ENCODE data around the gene JOSD1. TPM values are rescaled to one million over a fixed set of nuclear protein-coding genes. Genes with fewer than 3 reads are reported as not detected.
"Not testable (repeated sequence)": the region's sequence is repeated elsewhere in the genome, so short reads cannot be mapped to it uniquely, and the experiment has no call there.

Gene JOSD1
- polyA plus RNA-seq, 3 donors = 7.1 to 83.5 (median 7.2) TPM

DNA sequence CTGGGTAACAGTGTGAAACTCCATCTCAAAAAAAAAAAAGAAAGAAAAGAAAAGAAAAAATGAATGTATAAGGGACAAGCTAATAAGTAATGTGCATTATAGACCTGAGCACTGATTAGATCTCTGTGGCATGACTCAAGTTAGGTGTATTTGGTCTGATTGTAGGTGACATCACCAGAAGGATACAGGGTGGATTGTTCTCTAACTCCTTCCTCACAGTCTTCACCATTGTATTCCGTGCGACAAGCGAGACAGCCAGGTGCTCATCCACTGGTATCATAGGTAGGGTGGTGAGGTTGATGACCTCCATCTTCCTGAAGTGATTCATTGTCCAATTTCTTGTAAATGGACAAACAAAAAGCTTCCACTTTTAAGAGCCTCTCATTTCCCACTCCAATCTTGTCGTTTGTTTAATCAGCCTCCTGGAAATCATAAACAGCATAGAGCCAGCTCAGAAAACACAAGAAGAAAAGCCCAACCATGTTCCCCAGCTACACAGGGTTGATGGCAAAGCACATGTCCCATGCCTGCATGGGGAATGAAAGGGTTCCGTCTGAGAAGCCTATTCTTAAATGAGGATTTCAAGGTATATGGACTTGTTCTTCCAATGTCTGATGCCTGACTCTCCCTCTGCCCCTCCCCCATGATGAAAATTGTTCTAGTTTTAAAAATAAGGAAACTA is 50.8 kb downstream of the JOSD1 start:
- Histone ChIP-seq H3K9me3 (replicated peaks in 1 of 2; ENCODE audit: control insufficient read depth in 1 of 2, insufficient read depth in 1 of 2, low read length in 2 of 2) (no peaks in the 10 kb centered on the region), H2AFZ (ENCODE audit: insufficient read depth, low read depth, low read length, poor library complexity, severe bottlenecking) (no peak overlapping the region), H3K27ac (ENCODE audit: low read depth in 1 of 2, low read length in 2 of 2) (no peak overlapping the region), H4K20me1 (ENCODE audit: insufficient read depth, low read length) (no peaks in the 10 kb centered on the region), H3K4me2 (replicated peaks; ENCODE audit: extremely low read depth, low read length, poor library complexity, severe bottlenecking) (no peak overlapping the region), H3K4me3 (replicated peaks in 1 of 3; ENCODE audit: low read depth in 2 of 3, low read length in 3 of 3) (no peak overlapping the region), H3K27me3 (ENCODE audit: control insufficient read depth in 2 of 2, insufficient read depth in 2 of 2, low read length in 2 of 2) (no peaks in the 10 kb centered on the region), H3K9ac (ENCODE audit: insufficient read depth, low read length, poor library complexity, severe bottlenecking) (no peak overlapping the region), H3K36me3 (replicated peaks in 1 of 2; ENCODE audit: control insufficient read depth in 1 of 2, insufficient read depth in 2 of 2, low read length in 2 of 2) (no peaks in the 10 kb centered on the region), H3K79me2 (ENCODE audit: insufficient read depth, low read length) (no peaks in the 10 kb centered on the region), H3K4me1 (ENCODE audit: control insufficient read depth in 1 of 2, insufficient read depth in 2 of 2, low read length in 2 of 2) (no peaks in the 10 kb centered on the region)
- Mint-ChIP-seq H3K4me1 (no peaks in the 10 kb centered on the region), H3K27ac (no peak overlapping the region), H3K27me3 (ENCODE audit: low read depth in 3 of 3) (peaks cover 0 to 3% (median 0%) of the 10 kb centered on the region in 3 donors), H3K36me3 (no peaks in the 10 kb centered on the region), H3K4me3 (no peak overlapping the region), H3K9me3 (peaks cover 0 to 6% (median 0%) of the 10 kb centered on the region in 7 donors)
- intact Hi-C loops (cut with micrococcal nuclease) = no loop called here
- DNase-seq = no peak
- WGBS (ENCODE audit: insufficient coverage) = 80% methylated on average over 1 of the region's 5 CpGs
- TF ChIP-seq, protein P1, sequence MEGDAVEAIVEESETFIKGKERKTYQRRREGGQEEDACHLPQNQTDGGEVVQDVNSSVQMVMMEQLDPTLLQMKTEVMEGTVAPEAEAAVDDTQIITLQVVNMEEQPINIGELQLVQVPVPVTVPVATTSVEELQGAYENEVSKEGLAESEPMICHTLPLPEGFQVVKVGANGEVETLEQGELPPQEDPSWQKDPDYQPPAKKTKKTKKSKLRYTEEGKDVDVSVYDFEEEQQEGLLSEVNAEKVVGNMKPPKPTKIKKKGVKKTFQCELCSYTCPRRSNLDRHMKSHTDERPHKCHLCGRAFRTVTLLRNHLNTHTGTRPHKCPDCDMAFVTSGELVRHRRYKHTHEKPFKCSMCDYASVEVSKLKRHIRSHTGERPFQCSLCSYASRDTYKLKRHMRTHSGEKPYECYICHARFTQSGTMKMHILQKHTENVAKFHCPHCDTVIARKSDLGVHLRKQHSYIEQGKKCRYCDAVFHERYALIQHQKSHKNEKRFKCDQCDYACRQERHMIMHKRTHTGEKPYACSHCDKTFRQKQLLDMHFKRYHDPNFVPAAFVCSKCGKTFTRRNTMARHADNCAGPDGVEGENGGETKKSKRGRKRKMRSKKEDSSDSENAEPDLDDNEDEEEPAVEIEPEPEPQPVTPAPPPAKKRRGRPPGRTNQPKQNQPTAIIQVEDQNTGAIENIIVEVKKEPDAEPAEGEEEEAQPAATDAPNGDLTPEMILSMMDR (IDR thresholded peaks at IDR 0.05) = no peak

DNA sequence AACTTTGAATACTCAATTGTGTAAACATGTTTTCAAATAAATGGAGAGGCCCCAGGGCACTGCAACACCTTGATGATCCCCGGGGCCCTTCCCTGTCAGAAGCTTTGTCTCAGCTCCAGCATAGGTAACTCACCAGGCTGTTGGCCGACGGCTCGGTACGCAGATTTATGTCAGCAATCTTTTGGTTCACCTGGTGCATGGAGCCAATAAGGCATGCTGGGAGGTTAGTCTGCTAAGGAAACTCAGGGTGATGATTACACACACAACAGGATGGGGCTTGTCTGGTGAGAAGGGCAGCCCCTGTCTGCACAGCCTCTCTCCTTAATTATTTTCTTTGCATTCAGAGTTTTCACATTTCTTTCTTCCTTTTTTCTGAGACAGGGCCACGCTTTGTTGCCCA is 55.3 kb downstream of the JOSD1 start:
- 100% methylated on average over 1 of the region's 6 CpGs for WGBS (ENCODE audit: insufficient coverage)
- intact Hi-C loops (cut with micrococcal nuclease) = no loop called here

DNA sequence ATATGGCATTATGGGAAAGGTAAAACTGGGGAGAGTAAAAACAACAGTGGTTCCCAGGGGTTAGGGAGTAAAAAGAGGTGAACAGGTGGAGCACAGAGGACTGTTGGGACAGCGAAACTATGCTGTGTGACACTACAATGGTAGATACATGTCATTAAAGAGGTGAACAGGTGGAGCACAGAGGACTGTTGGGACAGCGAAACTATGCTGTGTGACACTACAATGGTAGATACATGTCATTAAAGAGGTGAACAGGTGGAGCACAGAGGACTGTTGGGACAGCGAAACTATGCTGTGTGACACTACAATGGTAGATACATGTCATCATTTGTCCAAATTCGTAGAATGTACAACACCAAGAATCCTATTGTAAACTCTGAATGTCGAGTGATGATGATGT is 56.5 kb downstream of the JOSD1 start:
- H3K36me3 Mint-ChIP-seq; DNase-seq; intact Hi-C loops (cut with micrococcal nuclease); H3K27ac ChIP-seq (ENCODE audit: low read depth in 1 of 2, low read length in 2 of 2); H3K4me1 Mint-ChIP-seq; H3K9me3 ChIP-seq (replicated peaks in 1 of 2; ENCODE audit: control insufficient read depth in 1 of 2, insufficient read depth in 1 of 2, low read length in 2 of 2); H3K4me3 Mint-ChIP-seq; H2AFZ ChIP-seq (ENCODE audit: insufficient read depth, low read depth, low read length, poor library complexity, severe bottlenecking); H3K27ac Mint-ChIP-seq; H3K4me2 ChIP-seq (replicated peaks; ENCODE audit: extremely low read depth, low read length, poor library complexity, severe bottlenecking); H3K27me3 ChIP-seq (ENCODE audit: control insufficient read depth in 2 of 2, insufficient read depth in 2 of 2, low read length in 2 of 2); H3K4me3 ChIP-seq (replicated peaks in 1 of 3; ENCODE audit: low read depth in 2 of 3, low read length in 3 of 3); H3K4me1 ChIP-seq (ENCODE audit: control insufficient read depth in 1 of 2, insufficient read depth in 2 of 2, low read length in 2 of 2); H3K27me3 Mint-ChIP-seq (ENCODE audit: low read depth in 3 of 3); H3K79me2 ChIP-seq (ENCODE audit: insufficient read depth, low read length); H4K20me1 ChIP-seq (ENCODE audit: insufficient read depth, low read length); H3K9ac ChIP-seq (ENCODE audit: insufficient read depth, low read length, poor library complexity, severe bottlenecking); H3K36me3 ChIP-seq (replicated peaks in 1 of 2; ENCODE audit: control insufficient read depth in 1 of 2, insufficient read depth in 2 of 2, low read length in 2 of 2): not testable (repeated sequence)
- 100% methylated on average over 4 of the region's 5 CpGs for WGBS (ENCODE audit: insufficient coverage)
- peaks cover 0 to 13% (median 0%) of the 10 kb centered on the region in 7 donors for H3K9me3 Mint-ChIP-seq

More for the DNA sequence above, 55.3 kb downstream of the JOSD1 start:
- peaks cover 0 to 13% (median 0%) of the 10 kb centered on the region in 7 donors for H3K9me3 Mint-ChIP-seq
- no peaks in the 10 kb centered on the region for H3K36me3 Mint-ChIP-seq
- Histone ChIP-seq H3K4me3 (replicated peaks in 1 of 3; ENCODE audit: low read depth in 2 of 3, low read length in 3 of 3) (no peak overlapping the region), H3K4me2 (replicated peaks; ENCODE audit: extremely low read depth, low read length, poor library complexity, severe bottlenecking) (no peak overlapping the region), H4K20me1 (ENCODE audit: insufficient read depth, low read length) (no peaks in the 10 kb centered on the region), H2AFZ (ENCODE audit: insufficient read depth, low read depth, low read length, poor library complexity, severe bottlenecking) (no peak overlapping the region), H3K27me3 (ENCODE audit: control insufficient read depth in 2 of 2, insufficient read depth in 2 of 2, low read length in 2 of 2) (no peaks in the 10 kb centered on the region), H3K9me3 (replicated peaks in 1 of 2; ENCODE audit: control insufficient read depth in 1 of 2, insufficient read depth in 1 of 2, low read length in 2 of 2) (no peaks in the 10 kb centered on the region), H3K79me2 (ENCODE audit: insufficient read depth, low read length) (no peaks in the 10 kb centered on the region), H3K27ac (ENCODE audit: low read depth in 1 of 2, low read length in 2 of 2) (no peak overlapping the region), H3K9ac (ENCODE audit: insufficient read depth, low read length, poor library complexity, severe bottlenecking) (no peak overlapping the region), H3K4me1 (ENCODE audit: control insufficient read depth in 1 of 2, insufficient read depth in 2 of 2, low read length in 2 of 2) (no peaks in the 10 kb centered on the region), H3K36me3 (replicated peaks in 1 of 2; ENCODE audit: control insufficient read depth in 1 of 2, insufficient read depth in 2 of 2, low read length in 2 of 2) (no peaks in the 10 kb centered on the region)
- H3K27ac Mint-ChIP-seq = no peak overlapping the region
- no peak for DNase-seq
- TF ChIP-seq, protein P1 (IDR thresholded peaks at IDR 0.05) = no peak
- no peaks in the 10 kb centered on the region for H3K4me1 Mint-ChIP-seq
- H3K4me3 Mint-ChIP-seq = no peak overlapping the region
- H3K27me3 Mint-ChIP-seq (ENCODE audit: low read depth in 3 of 3) = peaks cover 0 to 4% (median 2%) of the 10 kb centered on the region in 3 donors
